Sciatic nerve (tissue), 2 donors: ENCODE measurements around the gene CD247. TPM values are rescaled to one million over a fixed set of nuclear protein-coding genes. Genes with fewer than 3 reads are reported as not detected.

Experiments used
- ATAC-seq: fragments of 200-7000 bp; cut with Tn5 transposase; one replicate; pipeline ENCODE4 v1.9.1; 2020; ENCODE audit warnings: mild to moderate bottlenecking, moderate library complexity
- DNase-seq: peaks from one replicate; pipeline ENCODE4 v3.0.0-alpha.2; 2020; ENCODE audit warnings: low spot score
- intact Hi-C: fragments of 100-400 bp; cut with DNase I; formaldehyde crosslinking; loops from one replicate; pipeline ENCODE4 v1.14.2; 2022
- total RNA-seq: library from RNA; stranded (reverse); fragmentation: NEBNext Ultra II Directional; extraction: Animal tissue kit (Norgen Biotek cat#: 25700); gene quantifications from one replicate; pipeline ENCODE4 v1.2.1, GENCODE V29; 2021
- donor health status: DM: no; HTN: no; CAD: no.
- donor health status: DM: no; HTN: no; CAD: no.

Gene CD247
- total RNA-seq, 1 donor from 2014 or later, result 5.2 TPM

DNA sequence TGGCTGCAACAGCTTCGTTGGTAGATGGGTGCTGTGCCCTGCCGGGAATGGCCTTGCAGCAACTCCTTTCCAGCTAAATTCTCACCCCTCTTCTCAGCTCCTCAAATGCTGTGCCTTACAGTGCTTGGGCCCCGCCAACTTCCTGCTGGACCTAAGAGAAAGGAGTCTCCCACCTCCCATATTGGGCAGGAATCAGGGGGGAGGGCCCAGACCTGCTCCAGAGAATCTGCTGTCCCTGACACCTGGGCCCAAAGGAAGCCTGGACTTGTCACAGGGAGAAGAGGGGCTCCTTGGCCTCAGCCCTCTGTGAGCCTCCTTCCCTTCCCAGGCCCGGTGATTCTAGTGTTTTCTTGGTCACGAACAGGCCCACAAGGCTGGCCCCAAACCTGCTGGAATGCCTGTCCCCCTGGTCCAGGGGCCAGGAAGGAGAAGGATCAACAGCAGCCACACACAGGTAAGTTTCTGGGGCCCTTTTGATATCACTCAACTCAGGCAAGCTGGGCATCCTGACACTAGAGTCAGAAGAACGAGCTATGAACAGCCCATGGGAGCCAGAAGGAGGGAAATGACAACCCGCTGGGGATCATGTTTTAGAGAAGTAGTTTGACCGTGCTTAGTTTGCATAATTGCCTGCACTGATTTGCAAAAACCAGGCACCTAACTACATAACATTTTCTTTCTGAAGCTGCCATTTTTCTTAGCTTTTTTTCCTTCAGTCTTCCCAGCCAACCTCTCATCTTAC, 86.2 kb downstream of the CD247 start:
- ATAC-seq (no peak), DNase-seq (no peak)
- intact Hi-C loops, result loop anchor here (10.0 kb wide), 1 partner anchor 527 kb away; no protein-coding TSS in a partner anchor

GRCh38 chr1:167431261-167431908, 86.9 kb downstream of the CD247 start:
- DNase-seq (no peak), ATAC-seq (no peak)
- intact Hi-C loops, result loop anchor here (10.0 kb wide), 1 partner anchor 527 kb away; no protein-coding TSS in a partner anchor

DNA sequence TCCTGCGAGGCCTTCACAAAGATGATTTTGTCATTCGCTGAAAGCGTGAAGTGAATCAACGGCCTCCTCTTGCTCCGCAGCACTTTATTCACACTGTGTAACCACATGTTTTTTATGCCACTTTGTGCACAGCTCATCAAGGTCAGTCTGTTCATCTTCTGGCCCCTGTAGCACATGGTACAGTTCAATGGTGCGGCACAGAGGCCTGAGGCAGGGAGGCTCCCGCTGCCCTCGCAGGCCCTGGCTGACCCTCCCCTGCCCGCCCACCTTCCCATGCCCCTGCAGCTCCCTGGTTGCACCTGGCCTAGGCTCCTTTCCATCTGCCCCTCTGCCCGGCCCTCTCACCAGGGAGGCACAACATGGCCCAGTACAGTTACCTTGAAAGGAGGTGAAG, 87.5 kb downstream of the CD247 start:
- intact Hi-C loops, result loop anchor here (10.0 kb wide), 1 partner anchor 526 kb away; no protein-coding TSS in a partner anchor
- ATAC-seq (no peak), DNase-seq (no peak)

- intact Hi-C loops, result loop anchor here (10.0 kb wide), 1 partner anchor 525 kb away; no protein-coding TSS in a partner anchor
- ATAC-seq, result no peak
- DNase-seq, result no peak
Observed at GRCh38 chr1:167430134-167430848, 88.0 kb downstream of the CD247 start.

DNA sequence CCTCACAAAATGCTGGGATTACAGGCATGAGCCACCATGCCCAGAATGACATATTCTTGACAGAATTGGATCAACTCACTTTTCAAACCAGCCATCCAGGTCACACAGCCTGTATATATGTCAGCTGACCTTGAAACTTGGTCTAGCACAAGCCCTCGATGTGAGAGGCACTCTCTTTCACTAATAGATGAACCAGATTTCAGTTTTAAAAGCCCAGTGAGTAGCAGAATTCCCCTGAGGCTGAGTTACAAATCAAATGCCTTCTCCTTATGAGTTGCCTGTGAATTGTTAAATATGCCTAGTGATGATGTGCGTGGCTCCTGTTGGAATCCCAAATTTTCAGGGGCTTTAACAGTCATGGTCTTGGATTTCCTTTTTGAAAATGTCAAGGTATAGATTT, 88.7 kb downstream of the CD247 start:
- no peak for DNase-seq
- intact Hi-C loops, result loop anchor here (10.0 kb wide), 1 partner anchor 525 kb away; no protein-coding TSS in a partner anchor
- no peak for ATAC-seq

- intact Hi-C loops, result no loop called here
- ATAC-seq, result no peak
- no peak for DNase-seq
Observed at GRCh38 chr1:167428395-167428794, 89.9 kb downstream of the CD247 start.

GRCh38 chr1:167427848-167428247, 90.5 kb downstream of the CD247 start:
- intact Hi-C loops, result no loop called here

GRCh38 chr1:167426716-167427115, 91.6 kb downstream of the CD247 start:
- no peak for DNase-seq
- ATAC-seq, result no peak
- intact Hi-C loops, result no loop called here

More at GRCh38 chr1:167427848-167428247, 90.5 kb downstream of the CD247 start:
- DNase-seq, result no peak
- no peak for ATAC-seq

DNA sequence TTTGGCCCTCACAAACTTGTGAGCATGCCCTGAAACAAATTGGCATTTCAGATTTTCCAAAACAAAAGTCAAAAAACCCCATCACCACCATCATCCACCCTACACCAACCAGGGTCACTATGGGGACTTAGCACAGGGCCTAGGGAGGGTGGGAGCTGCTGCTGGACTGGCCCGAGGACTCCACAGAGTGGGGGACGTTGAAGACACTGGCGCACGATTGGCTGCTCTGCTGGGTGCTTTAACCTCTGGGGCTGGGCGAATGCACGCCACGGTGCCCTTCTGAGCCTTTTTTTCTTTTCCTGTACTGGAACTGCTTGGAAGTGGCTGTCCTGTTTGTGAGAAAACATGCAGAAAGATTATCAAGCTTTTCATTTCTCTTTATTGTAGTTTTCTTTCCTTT, 92.8 kb downstream of the CD247 start:
- ATAC-seq (no peak), DNase-seq (no peak)
- intact Hi-C loops, result no loop called here

DNA sequence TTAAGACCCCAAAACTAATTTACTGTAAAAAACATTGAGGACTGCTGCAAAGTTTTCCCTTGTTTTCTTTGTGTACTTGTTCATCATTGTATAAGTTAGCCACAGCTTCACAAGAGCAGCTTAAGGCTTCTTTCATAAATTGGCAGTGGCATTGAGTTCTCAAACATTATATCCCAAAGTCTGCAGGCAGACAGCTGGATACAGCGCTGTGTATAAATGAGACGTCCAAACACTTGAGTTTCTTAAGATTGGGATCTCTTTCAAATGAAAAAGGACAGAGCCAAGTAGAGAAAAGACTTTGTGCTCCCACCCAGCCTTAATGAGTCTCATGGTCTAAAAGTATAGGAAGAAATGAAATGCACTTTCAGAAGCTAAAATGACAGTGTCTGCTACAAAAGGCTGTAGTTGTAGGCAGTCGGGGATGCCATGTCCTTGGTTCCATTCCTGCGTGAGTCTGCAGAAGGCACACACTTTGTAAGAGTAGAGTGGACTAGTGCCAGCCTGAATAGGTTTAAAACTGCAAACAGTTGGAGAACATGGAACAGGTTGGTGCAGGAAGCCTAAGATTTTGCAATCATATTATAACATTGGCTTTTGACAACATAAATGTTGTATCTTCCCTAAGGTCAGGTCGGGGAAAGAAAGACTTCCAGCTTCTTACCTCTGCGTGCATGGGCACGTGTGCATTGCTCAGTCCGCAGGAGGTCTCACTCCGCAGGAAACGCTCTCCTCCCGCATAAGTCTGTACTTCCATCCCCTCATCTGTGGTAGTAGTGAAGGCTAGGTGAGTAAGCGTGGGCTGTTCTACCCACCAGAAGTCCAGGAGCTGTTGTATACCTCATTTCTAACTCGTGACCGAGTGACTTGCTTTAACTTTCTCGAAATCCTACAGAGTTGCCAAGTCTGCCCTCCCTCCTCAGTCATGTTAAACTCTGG, 94.4 kb downstream of the CD247 start:
- intact Hi-C loops, result no loop called here
- DNase-seq (no peak), ATAC-seq (no peak)

GRCh38 chr1:167420510-167420909, 97.8 kb downstream of the CD247 start:
- intact Hi-C loops, result no loop called here
- DNase-seq, result no peak
- no peak for ATAC-seq

DNA sequence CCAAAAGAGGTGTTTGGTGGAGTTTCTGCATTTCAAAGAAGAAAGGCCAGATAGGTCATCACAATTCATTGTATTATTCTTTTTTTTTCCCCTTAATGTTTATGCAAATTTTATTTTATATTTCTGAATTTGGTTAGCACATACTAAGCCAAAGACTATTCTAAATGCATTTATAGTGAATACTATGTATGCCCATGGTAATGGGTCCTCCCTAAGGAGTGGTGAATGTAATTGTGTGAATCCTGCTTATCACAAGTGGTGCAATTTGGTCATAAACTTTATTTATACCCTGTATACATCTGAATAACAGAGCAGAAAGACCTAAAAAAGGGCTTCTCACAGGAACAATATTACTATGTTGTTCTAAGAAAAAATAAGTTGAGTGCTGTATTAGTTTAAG, 99.1 kb downstream of the CD247 start:
- DNase-seq, result no peak
- ATAC-seq, result no peak
- intact Hi-C loops, result no loop called here

DNA sequence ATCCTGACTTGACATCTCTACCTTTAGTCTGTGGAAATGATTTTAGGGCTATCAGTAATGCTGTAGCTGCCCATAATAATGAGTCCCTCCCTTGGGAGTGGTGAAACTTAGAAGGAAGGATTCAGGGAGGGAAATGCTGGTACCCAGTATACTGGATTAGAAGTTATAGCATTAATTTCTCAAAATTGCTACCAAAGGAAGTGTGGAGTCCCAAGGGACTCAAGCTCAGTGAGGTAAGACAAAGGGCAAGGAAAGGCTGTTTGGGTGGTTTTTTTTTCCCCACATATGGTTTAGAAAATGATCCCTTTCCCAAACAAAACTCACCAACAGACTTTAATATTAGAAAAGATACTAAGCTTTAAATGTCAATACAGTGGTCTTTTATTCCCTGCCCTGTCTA, 99.9 kb downstream of the CD247 start:
- DNase-seq (no peak), ATAC-seq (no peak)
- intact Hi-C loops, result no loop called here

DNA sequence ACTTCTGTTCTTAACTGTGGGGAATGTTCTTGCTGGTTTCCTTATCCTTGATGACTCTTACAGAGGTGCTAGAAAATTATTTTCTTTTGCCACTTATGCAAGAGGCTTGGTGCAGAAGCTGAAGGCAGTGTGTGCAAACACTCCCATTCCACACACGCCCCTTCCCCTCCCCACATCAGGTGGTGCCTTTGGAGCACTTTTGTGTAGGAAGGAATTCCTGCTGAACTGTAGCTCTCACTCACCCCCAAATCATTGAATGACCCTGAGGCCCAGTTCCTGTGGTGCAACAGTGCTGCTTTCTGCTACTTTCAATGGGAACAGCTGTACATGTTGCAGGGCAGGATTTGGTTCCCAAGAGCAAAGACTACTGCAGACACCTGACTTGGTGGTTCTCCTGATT, 101.8 kb downstream of the CD247 start:
- DNase-seq (no peak), ATAC-seq (no peak)
- intact Hi-C loops, result no loop called here

- ATAC-seq (no peak), DNase-seq (no peak)
- intact Hi-C loops, result no loop called here
Observed at GRCh38 chr1:167413328-167413727, 105.0 kb downstream of the CD247 start.

DNA sequence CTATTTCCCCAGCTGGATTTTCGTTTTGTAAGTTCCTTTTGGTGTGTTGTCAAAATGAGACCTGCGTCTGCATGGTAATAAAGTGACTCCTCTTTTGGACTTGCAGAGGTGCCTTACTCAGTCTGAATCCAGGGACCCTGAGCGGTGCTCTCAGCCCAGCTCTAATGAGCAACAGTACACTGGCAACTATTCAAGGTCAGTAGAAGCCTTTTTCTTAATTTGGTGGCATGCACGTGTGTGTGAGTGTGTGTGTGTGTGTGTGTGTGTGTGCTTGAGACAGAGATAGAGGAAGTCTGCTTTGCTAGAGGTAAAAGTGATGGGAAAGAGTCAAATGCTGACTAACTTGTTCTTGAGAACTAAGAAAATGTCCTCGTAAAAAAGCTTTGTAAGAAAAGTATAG, 105.4 kb downstream of the CD247 start:
- intact Hi-C loops, result no loop called here
- ATAC-seq, result no peak
- DNase-seq, result no peak

- ATAC-seq (no peak), DNase-seq (no peak)
- intact Hi-C loops, result no loop called here
Observed at GRCh38 chr1:167412072-167412471, 106.3 kb downstream of the CD247 start.

DNA sequence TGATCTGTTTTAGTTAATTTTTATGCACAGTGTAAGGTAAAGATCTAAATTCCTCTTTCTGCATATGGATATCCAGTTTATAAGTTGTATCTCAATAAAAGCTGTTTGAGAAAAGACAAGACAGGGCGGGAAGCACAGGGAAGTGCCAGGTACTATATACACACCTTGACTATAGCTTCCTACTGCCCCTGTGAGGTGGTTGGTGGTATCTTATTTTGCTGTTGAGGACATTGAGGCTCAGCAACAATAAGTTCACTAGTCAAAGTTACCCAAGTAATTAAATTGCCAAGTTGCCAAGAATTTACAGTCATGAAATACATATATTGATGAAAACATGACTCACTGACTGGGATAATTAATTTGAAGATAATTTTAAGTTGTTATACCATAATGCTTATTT, 109.1 kb downstream of the CD247 start:
- no peak for ATAC-seq
- DNase-seq, result no peak
- intact Hi-C loops, result no loop called here

- DNase-seq, result no peak
- ATAC-seq, result no peak
- intact Hi-C loops, result no loop called here
Observed at GRCh38 chr1:167408355-167408754, 110.0 kb downstream of the CD247 start.
